Sigmoid colon (tissue), 4 donors: ENCODE results near the gene RNASEH2B.

ENCODE experiments used
- EP300 ChIP-seq, 4 donors: sonication (generic); formaldehyde crosslinking; IDR thresholded peaks; one replicate each; pipeline ENCODE4 v1.6.1; 2017; ENCODE audit warnings: antibody characterized with exemption in 4 of 4
- POLR2A ChIP-seq, 2 donors: fragments of 450-650 bp; IDR thresholded peaks; one replicate each; pipeline ENCODE4 v1.6.1; 2016; ENCODE audit warnings: antibody characterized with exemption in 2 of 2, mild to moderate bottlenecking in 2 of 2, moderate library complexity in 2 of 2
- POLR2AphosphoS5 ChIP-seq, 4 donors: sonication (generic); formaldehyde crosslinking; IDR thresholded peaks; one replicate each; pipeline ENCODE4 v1.6.1; 2017; ENCODE audit warnings: antibody characterized with exemption in 4 of 4
- TF ChIP-seq, protein P1 (sequence below), 4 experiments: fragments of 450-650 bp in 3 of 4; fragments of 200-600 bp in 1 of 4; IDR thresholded peaks; one replicate each; pipeline ENCODE4 v1.5.1; 2016 to 2019; ENCODE audit warnings: antibody characterized with exemption in 4 of 4, mild to moderate bottlenecking in 3 of 4, moderate library complexity in 2 of 4

GRCh38 chr13:50873467-50873866 is 36.1 kb upstream of the RNASEH2B start:
- TF ChIP-seq, protein P1, sequence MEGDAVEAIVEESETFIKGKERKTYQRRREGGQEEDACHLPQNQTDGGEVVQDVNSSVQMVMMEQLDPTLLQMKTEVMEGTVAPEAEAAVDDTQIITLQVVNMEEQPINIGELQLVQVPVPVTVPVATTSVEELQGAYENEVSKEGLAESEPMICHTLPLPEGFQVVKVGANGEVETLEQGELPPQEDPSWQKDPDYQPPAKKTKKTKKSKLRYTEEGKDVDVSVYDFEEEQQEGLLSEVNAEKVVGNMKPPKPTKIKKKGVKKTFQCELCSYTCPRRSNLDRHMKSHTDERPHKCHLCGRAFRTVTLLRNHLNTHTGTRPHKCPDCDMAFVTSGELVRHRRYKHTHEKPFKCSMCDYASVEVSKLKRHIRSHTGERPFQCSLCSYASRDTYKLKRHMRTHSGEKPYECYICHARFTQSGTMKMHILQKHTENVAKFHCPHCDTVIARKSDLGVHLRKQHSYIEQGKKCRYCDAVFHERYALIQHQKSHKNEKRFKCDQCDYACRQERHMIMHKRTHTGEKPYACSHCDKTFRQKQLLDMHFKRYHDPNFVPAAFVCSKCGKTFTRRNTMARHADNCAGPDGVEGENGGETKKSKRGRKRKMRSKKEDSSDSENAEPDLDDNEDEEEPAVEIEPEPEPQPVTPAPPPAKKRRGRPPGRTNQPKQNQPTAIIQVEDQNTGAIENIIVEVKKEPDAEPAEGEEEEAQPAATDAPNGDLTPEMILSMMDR (IDR thresholded peaks at IDR 0.05) = no peak
- TF ChIP-seq POLR2AphosphoS5 (IDR thresholded peaks at IDR 0.05) (no peak), POLR2A (IDR thresholded peaks at IDR 0.05) (no peak), EP300 (IDR thresholded peaks at IDR 0.05) (no peak)
